ENCODE data around the gene MCF2. TPM values are rescaled to one million over a fixed set of nuclear protein-coding genes. Genes with fewer than 3 reads are reported as not detected.
A peak's percentile ranks its signal among the peaks of the same experiment; 100 is the strongest.

Gene MCF2
- total and polyA plus RNA-seq, 10 of the 15 experiments (the other 5 are each of a cell fraction or from before 2014, with no cell fraction given), result 0.07 to 3.3 (median 0.42) TPM

GRCh38 chrX:139554376-139554775 lies 153.6 kb downstream of the MCF2 start:
- H3K36me3 ChIP-seq (ENCODE audit: control insufficient read depth in 2 of 2, insufficient read depth in 2 of 2, low read length in 1 of 2), result no peaks in the 10 kb centered on the region
- intact Hi-C loops (cut with micrococcal nuclease; ENCODE audit: unreplicated experiment), result loop anchor here (5.0 to 10.0 kb wide), 2 partner anchors 378 to 410 kb away; partner anchors contain the start of genes ATP11C and CXorf66
- ChIA-PET CTCF (no interaction called here), POLR2A (no interaction called here), SMC1A (ENCODE audit: uncharacterized antibody, unreplicated experiment) (interaction anchor here (1.5 to 1.9 kb wide), 2 partner anchors 9 to 777 kb away, joined by 4 to 6 read pairs; no protein-coding TSS in a partner anchor), RAD21 (ENCODE audit: unreplicated experiment) (no interaction called here)
- FAIRE-seq (no peak), ATAC-seq (peak; percentile 53), DNase-seq (ENCODE audit: low read depth, low spot score) (no peak)
- no peak for TF ChIP-seq SRF (IDR thresholded peaks at IDR 0.05; ENCODE audit: low read depth in 2 of 2, low read length in 2 of 2)
- no peak for TF ChIP-seq IKZF2 (IDR thresholded peaks at IDR 0.05)
- no peak for TF ChIP-seq SMAD5 (IDR thresholded peaks at IDR 0.05; ENCODE audit: low read depth)
- TF ChIP-seq USF2 (IDR thresholded peaks at IDR 0.05; ENCODE audit: borderline replicate concordance, low read depth, low read length), result no peak
- TF ChIP-seq DPF2 (IDR thresholded peaks at IDR 0.05), result no peak
- no peak for TF ChIP-seq KDM1A (IDR thresholded peaks at IDR 0.05; ENCODE audit: borderline replicate concordance)
- TF ChIP-seq JUND (IDR thresholded peaks at IDR 0.05; ENCODE audit: low read depth, low read length), result no peak
- TF ChIP-seq ETV6 (conservative IDR thresholded peaks at IDR 0.05 in 1 of 2, IDR thresholded peaks at IDR 0.05 in 1 of 2; ENCODE audit: borderline replicate concordance in 1 of 2, low read depth in 1 of 2), result no peak
- no peak for TF ChIP-seq HDAC6 (IDR thresholded peaks at IDR 0.05; ENCODE audit: unreplicated experiment)
- no peak for TF ChIP-seq SMC3 (IDR thresholded peaks at IDR 0.05; ENCODE audit: borderline replicate concordance, low read length)
- no peak for TF ChIP-seq SMARCA5 (IDR thresholded peaks at IDR 0.05)
- TF ChIP-seq CBFB (IDR thresholded peaks at IDR 0.05; ENCODE audit: low read depth), result no peak
- TF ChIP-seq, protein P1, sequence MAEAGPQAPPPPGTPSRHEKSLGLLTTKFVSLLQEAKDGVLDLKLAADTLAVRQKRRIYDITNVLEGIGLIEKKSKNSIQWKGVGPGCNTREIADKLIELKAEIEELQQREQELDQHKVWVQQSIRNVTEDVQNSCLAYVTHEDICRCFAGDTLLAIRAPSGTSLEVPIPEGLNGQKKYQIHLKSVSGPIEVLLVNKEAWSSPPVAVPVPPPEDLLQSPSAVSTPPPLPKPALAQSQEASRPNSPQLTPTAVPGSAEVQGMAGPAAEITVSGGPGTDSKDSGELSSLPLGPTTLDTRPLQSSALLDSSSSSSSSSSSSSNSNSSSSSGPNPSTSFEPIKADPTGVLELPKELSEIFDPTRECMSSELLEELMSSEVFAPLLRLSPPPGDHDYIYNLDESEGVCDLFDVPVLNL (IDR thresholded peaks at IDR 0.05; ENCODE audit: low read depth, low read length), result no peak
- TF ChIP-seq, protein P2, sequence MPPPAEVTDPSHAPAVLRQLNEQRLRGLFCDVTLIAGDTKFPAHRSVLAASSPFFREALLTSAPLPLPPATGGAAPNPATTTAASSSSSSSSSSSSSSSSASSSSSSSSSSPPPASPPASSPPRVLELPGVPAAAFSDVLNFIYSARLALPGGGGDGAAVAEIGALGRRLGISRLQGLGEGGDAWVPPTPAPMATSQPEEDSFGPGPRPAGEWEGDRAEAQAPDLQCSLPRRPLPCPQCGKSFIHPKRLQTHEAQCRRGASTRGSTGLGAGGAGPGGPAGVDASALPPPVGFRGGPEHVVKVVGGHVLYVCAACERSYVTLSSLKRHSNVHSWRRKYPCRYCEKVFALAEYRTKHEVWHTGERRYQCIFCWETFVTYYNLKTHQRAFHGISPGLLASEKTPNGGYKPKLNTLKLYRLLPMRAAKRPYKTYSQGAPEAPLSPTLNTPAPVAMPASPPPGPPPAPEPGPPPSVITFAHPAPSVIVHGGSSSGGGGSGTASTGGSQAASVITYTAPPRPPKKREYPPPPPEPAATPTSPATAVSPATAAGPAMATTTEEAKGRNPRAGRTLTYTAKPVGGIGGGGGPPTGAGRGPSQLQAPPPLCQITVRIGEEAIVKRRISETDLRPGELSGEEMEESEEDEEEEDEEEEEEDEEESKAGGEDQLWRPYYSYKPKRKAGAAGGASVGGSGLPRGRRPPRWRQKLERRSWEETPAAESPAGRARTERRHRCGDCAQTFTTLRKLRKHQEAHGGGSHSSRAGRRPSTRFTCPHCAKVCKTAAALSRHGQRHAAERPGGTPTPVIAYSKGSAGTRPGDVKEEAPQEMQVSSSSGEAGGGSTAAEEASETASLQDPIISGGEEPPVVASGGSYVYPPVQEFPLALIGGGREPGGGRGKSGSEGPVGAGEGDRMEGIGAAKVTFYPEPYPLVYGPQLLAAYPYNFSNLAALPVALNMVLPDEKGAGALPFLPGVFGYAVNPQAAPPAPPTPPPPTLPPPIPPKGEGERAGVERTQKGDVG (CRISPR knock-in tag; IDR thresholded peaks at IDR 0.05), result no peak
- no peak for TF ChIP-seq NBN (IDR thresholded peaks at IDR 0.05)
- no peak for TF ChIP-seq GABPA (IDR thresholded peaks at IDR 0.05; ENCODE audit: low read depth)
- no peak for TF ChIP-seq ZNF274 (IDR thresholded peaks at IDR 0.05; ENCODE audit: insufficient read depth, insufficient read length)
- TF ChIP-seq SP1 (IDR thresholded peaks at IDR 0.05; ENCODE audit: low read depth, low read length), result no peak
- no peak for TF ChIP-seq LARP7 (IDR thresholded peaks at IDR 0.05)
- peak overlapping the region; percentile 28; the same call in 1 of the 2 replicates for H3K27ac ChIP-seq (ENCODE audit: control insufficient read depth, insufficient read depth)
- peak overlapping the region; percentile 49; the same call in 1 of the 2 replicates for H3K4me2 ChIP-seq (ENCODE audit: control insufficient read depth, insufficient read depth)
- H3K4me3 ChIP-seq, result no peak overlapping the region
- H3K9me3 ChIP-seq (replicated peaks; ENCODE audit: control insufficient read depth, insufficient read depth, low read length), result no peaks in the 10 kb centered on the region
- H3K4me1 ChIP-seq (ENCODE audit: control insufficient read depth, insufficient read depth, low read length), result peaks cover 6% of the 10 kb centered on the region
- no TSS peak for BruUV-seq (replicated peaks)
- no peaks in the 10 kb centered on the region for H3K79me2 ChIP-seq (ENCODE audit: control insufficient read depth, insufficient read depth, low read length)
- no peak overlapping the region for H3K9ac ChIP-seq (ENCODE audit: control insufficient read depth, insufficient read depth, low read length)
- in situ Hi-C loops (cut with MboI), result loop anchor here (10.0 kb wide), 3 partner anchors 380 to 780 kb away; partner anchors contain the start of gene ATP11C
- H3K27me3 ChIP-seq (replicated peaks in 1 of 2; ENCODE audit: control insufficient read depth in 2 of 2, insufficient read depth in 2 of 2, low read length in 1 of 2), result no peaks in the 10 kb centered on the region; a peak in 1 of 4 replicates
- no peak overlapping the region; the same call in 1 of the 2 replicates for H2AFZ ChIP-seq (ENCODE audit: control insufficient read depth, low read depth, low read length)
- H4K20me1 ChIP-seq (ENCODE audit: control insufficient read depth, insufficient read depth), result no peaks in the 10 kb centered on the region
